ENCODE measurements around the gene SYT2. TPM values are rescaled to one million over a fixed set of nuclear protein-coding genes. Genes with fewer than 3 reads are reported as not detected.

Gene SYT2
- total RNA-seq, 4 donors from 2014 or later = 0.19 TPM; not detected in 3

DNA sequence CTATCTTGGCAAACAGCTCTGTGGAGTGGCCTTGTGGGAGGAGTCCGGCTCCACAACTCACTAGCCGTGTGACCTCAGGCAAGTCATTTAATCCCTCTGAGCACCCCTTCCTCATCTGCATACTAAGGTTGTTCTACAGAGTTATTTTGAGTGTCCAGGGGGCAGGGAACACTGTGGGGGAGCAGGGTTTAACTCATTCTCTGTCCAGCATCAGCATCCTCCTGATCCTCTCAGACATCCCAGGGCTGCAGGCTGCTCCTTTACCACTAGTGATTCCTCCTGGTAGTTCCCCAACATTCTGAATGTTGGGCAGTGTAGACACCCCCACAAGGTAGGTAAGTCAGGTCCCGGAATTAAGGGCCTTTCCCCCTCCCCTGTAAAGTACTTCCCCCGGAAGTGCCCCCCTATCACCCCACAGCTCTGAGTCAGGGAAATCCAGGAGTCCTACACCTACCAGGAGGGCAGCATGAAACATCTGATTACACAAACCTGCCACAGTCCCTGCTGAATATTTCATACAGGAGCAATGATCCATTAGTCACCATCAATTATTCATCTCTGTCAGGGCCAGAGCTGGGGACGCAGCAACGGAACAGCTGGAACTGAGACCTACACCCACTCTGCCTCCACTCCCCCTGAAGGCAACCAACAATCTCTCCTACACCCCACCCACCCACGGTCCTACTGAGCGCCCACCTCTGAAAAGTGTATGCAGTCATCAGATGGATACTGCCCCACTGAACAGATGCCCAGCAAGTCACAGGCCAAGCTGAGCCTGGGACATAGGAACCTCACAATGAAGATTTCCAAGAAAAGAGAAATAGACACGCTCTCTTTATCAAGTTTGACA lies 20.5 kb downstream of the SYT2 start:
- TF ChIP-seq, protein P1, sequence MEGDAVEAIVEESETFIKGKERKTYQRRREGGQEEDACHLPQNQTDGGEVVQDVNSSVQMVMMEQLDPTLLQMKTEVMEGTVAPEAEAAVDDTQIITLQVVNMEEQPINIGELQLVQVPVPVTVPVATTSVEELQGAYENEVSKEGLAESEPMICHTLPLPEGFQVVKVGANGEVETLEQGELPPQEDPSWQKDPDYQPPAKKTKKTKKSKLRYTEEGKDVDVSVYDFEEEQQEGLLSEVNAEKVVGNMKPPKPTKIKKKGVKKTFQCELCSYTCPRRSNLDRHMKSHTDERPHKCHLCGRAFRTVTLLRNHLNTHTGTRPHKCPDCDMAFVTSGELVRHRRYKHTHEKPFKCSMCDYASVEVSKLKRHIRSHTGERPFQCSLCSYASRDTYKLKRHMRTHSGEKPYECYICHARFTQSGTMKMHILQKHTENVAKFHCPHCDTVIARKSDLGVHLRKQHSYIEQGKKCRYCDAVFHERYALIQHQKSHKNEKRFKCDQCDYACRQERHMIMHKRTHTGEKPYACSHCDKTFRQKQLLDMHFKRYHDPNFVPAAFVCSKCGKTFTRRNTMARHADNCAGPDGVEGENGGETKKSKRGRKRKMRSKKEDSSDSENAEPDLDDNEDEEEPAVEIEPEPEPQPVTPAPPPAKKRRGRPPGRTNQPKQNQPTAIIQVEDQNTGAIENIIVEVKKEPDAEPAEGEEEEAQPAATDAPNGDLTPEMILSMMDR (IDR thresholded peaks at IDR 0.05; ENCODE audit: low read depth) = no peak

DNA sequence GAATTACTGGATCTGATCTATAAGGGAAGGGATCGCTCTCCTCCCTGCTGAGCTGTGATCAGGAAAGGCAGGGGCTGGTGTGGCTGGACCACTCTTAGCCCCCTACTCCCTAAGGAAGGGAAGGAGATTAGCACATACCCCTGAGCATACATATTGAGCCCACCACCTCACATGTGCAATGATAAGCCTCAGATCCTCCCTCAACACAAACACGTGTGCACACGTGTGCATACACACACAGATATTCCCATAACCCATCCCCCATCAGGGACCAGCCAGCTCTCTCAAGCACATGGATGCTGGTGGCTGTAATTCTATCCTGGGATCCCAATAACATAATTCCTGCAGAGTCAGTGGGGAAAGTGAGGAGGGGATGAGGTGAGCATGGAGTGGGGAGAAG lies 21.2 kb downstream of the SYT2 start:
- TF ChIP-seq, protein P1 (IDR thresholded peaks at IDR 0.05; ENCODE audit: low read depth) = no peak

DNA sequence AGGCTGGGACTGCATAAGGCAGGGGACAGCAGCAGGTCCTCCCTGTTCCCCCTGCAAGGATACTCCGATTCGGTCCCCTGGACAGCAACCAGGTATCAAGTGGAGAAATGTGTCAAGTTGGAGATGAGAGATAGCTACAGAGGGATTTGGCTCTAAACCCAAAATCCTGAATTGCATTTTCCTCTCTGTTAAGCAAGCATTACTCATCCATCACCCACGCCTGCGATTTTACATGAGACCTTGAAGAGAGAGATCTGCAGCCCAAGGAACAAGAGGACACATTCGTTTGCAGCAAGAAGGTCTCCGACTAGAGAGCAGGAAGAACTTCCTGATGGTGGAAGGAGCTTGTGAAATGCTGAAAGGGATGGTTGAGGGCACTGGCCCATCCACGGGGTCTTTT lies 21.9 kb downstream of the SYT2 start:
- TF ChIP-seq, protein P1 (IDR thresholded peaks at IDR 0.05; ENCODE audit: low read depth) = no peak

DNA sequence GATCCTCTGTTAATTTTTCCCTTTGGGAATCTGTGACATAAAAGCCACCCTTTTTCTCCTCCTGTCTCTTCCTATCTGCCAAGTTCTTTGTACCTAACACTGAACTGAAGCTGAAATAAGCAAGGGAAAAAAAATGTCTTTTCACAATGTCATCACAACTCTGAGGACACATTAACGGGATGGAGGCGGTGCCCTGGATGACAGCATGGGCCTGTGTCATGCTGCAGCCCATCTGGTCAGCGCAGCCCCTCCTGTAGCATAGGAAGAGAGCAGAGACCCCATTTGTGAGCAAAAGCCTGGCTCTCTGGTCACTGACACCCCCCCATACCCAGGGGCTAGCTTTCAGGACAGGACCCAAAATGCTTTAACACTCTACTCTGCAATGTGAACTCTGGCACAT lies 22.5 kb downstream of the SYT2 start:
- TF ChIP-seq, protein P1 (IDR thresholded peaks at IDR 0.05; ENCODE audit: low read depth) = no peak

DNA sequence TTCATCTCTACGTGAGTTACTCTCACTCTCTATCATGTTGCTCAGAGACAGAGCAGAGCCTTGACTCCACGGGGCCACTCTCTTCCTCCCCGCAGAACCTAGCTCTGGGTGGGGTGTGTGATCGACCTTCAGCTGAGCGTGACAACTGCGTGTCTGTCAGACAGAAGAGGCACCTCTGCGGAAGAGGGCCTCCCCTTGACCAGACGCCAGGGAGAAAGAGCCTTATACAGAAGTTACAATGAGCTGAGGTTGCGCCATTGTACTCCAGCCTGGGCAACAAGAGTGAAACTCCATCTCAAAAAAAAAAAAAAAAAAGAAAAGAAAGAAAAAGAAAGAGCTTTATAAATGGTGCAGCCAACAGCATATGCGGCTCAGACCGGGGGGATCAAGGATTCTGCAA lies 22.9 kb downstream of the SYT2 start:
- TF ChIP-seq, protein P1 (IDR thresholded peaks at IDR 0.05; ENCODE audit: low read depth) = no peak

DNA sequence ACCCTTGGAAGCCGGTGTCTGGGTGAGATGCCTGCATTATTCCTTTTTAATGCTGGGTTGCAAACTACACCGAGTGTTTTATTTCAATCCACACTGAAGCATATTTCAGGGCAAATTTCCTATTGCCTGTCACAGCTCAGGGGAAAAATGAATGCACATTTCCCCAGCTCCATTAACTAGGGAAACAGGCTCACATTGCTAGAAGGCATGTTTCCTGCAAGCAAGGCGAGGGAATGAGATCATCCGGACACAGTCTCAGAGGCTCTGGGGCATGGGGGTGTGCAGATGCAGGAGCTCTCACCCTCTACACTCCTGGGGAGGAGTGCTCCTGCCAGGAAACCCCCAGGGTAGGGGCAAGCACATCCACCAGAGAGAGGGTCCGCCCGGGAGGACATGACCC lies 24.6 kb downstream of the SYT2 start:
- TF ChIP-seq, protein P1 (IDR thresholded peaks at IDR 0.05; ENCODE audit: low read depth) = no peak

DNA sequence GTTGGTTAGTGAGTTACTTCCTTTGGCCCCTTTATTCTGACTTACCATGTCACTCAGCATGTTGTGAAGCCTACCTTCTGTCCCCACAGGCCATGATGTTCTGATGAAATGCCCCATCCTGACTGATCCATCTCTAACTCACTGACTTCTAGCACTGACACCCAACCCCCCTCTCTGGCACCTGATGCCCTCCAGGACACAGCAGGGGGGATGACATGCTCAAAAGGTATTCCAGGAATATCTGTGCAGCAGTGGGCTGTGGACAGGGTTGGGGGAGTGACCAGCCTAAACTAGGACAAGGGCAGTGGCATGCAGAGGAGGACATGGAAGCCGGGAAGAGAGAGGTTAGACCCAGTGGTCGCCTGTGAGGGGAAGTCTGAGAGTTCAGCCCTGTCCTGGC lies 25.5 kb downstream of the SYT2 start:
- TF ChIP-seq, protein P1 (IDR thresholded peaks at IDR 0.05; ENCODE audit: low read depth) = no peak

Data from subcutaneous adipose tissue (tissue), 4 donors.